ENCODE data around the gene ALDH3B2.
"Not testable (repeated sequence)": the region's sequence is repeated elsewhere in the genome, so short reads cannot be mapped to it uniquely, and the experiment has no call there.

DNA sequence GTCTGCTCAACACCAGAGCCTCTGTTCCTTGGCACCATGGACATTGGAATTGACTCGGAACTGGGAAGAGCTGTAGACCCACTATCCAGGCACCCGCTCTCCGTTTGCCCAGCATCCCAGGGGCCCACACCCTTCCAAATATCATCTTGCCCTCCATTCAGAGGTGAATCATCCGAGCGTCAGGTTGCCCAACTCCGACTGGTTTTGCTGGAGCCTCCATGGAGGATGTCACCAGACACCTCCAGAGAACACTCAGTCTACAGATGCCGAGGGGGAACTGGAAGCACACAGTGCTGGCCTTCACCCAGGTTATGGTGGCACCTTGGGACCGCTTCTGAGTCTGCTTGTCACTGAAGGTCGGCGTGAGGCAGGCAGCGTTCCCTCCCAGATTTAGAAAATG lies 35.4 kb upstream of the ALDH3B2 start:
- not testable (repeated sequence) for TF ChIP-seq CTBP1 (IDR thresholded peaks at IDR 0.05; ENCODE audit: borderline replicate concordance); FOXK2 (IDR thresholded peaks at IDR 0.05); TARDBP (IDR thresholded peaks at IDR 0.05); BHLHE40 (IDR thresholded peaks at IDR 0.05; ENCODE audit: borderline replicate concordance); FOXA1 (IDR thresholded peaks at IDR 0.05); ZNF384 (IDR thresholded peaks at IDR 0.05); FOXM1 (IDR thresholded peaks at IDR 0.05; ENCODE audit: borderline replicate concordance); SUZ12 (IDR thresholded peaks at IDR 0.05); SP1 (IDR thresholded peaks at IDR 0.05); ELF4 (IDR thresholded peaks at IDR 0.05)
- TF ChIP-seq, protein P1, sequence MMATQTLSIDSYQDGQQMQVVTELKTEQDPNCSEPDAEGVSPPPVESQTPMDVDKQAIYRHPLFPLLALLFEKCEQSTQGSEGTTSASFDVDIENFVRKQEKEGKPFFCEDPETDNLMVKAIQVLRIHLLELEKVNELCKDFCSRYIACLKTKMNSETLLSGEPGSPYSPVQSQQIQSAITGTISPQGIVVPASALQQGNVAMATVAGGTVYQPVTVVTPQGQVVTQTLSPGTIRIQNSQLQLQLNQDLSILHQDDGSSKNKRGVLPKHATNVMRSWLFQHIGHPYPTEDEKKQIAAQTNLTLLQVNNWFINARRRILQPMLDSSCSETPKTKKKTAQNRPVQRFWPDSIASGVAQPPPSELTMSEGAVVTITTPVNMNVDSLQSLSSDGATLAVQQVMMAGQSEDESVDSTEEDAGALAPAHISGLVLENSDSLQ (IDR thresholded peaks at IDR 0.05), result not testable (repeated sequence)

Data from HEK293T (cell line).